Epithelial cell of esophagus (primary cell): Measurements from ENCODE around the gene GABRQ.

Experiments used
- DNase-seq: peaks from one replicate; pipeline ENCODE4 v3.0.0; 2010; ENCODE audit warnings: low read depth
- H3K4me3 ChIP-seq: 2 replicates; pipeline ENCODE4 v1.5.1; 2011; ENCODE audit warnings: mild to moderate bottlenecking, low read length, control low read depth
- TF ChIP-seq, protein P1 (sequence below): IDR thresholded peaks from 2 replicates; pipeline ENCODE4 v1.5.1; 2011; ENCODE audit warnings: low read depth, mild to moderate bottlenecking, low read length, control low read depth, inconsistent platforms; ENCODE audit not compliant: insufficient read depth; ENCODE audit errors: missing control alignments

GABRQ gene

DNA sequence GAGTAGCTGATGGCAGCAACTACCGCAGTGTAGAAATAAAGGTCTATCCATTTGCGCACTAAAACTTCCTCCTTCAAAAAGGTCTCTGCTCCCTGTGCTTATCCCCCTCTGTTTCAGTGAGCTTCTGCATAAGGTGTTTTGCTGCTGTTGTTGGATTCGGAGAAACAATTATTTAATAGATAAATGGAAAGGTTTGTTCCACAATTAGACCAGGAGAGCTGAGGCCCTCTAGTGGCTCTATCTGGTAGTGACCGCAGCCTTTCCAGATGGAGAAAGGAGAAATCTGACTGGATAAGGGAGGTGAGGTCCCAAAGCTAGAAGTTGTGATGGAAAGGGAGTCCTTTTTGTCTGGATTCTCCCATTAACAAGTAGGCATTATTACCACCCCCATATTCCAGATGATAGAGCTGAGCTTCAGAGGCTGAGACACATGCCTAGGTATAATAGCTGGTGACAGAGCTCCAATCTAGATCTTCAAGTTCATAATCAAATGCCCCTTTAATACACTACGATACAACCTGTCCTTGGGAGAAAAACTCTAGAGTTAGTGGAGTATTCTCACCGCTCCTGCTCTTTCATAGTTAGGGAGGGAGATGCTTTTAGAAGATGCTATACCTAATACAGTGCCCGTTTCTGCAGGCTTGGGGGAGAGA lies 5.1 kb upstream of the GABRQ start:
- TF ChIP-seq, protein P1, sequence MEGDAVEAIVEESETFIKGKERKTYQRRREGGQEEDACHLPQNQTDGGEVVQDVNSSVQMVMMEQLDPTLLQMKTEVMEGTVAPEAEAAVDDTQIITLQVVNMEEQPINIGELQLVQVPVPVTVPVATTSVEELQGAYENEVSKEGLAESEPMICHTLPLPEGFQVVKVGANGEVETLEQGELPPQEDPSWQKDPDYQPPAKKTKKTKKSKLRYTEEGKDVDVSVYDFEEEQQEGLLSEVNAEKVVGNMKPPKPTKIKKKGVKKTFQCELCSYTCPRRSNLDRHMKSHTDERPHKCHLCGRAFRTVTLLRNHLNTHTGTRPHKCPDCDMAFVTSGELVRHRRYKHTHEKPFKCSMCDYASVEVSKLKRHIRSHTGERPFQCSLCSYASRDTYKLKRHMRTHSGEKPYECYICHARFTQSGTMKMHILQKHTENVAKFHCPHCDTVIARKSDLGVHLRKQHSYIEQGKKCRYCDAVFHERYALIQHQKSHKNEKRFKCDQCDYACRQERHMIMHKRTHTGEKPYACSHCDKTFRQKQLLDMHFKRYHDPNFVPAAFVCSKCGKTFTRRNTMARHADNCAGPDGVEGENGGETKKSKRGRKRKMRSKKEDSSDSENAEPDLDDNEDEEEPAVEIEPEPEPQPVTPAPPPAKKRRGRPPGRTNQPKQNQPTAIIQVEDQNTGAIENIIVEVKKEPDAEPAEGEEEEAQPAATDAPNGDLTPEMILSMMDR = peak; percentile 78
- no peak overlapping the region for H3K4me3 ChIP-seq
- DNase-seq = peak; percentile 40

DNA sequence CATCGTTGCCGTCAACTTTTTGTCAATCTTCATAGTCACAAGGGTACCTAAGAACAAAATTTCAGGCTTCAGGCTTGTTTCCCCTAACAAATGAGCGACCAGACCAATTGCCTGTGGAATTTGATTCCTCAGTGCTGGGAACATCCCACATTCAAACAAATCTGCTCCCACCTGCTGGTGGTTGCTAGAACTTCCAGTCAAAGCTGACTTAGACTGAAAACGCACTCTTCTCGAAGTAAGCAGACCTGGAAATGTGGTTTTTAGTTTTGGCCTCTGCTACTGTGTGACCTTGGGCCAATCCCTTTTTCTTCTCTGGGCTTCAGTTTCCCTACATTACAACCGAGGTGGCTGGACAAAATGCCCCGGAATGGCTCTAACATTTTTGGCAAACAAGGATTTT lies 1.8 kb upstream of the GABRQ start:
- no peak overlapping the region for H3K4me3 ChIP-seq
- TF ChIP-seq, protein P1 = peak; percentile 65
- peak; percentile 55 for DNase-seq

DNA sequence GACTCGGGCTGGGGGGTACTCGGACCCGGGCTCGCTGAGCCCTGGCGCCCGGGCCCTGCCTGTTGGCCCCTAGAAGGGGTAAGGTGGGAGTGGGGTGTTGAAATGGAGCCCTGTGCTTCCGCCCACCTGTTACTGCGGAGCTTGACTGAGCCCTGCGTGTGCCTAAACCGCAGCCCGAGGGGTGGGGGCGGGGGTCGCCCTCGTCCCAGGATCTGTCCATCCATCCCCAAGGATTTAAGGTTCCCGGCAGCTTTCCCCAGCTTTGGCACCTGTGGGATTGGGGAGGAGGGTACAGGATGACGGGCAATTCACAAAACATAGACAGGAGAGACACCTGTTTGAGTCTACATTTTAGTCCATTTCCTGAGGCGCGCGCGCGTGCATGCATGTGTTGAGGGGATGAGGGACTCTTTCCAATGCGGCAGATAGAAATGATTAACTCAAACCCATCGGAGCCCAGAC lies 779 bp downstream of the GABRQ start:
- no peak for DNase-seq
- TF ChIP-seq, protein P1 = no peak
- no peak overlapping the region for H3K4me3 ChIP-seq

DNA sequence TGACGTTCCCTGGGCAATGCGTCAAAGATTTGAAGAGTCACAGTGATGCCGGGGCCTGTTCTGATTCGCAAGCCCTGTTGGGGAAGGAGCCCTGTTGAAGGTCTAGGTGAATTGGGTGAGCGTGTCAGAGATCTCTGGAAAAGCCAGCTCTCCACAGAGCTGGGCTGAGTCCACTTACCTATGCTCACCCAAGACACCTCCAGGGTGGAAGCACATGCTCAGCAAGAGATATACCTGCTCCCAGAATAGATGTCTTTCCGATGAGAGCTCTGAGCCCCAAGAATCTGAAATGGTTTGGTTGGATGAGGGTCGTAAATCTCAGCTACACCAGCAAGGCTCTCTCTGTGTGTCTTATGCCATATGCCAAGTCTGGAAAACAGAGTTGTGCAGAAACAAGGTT lies 1.7 kb downstream of the GABRQ start:
- TF ChIP-seq, protein P1 = no peak
- H3K4me3 ChIP-seq = no peak overlapping the region
- no peak for DNase-seq

DNA sequence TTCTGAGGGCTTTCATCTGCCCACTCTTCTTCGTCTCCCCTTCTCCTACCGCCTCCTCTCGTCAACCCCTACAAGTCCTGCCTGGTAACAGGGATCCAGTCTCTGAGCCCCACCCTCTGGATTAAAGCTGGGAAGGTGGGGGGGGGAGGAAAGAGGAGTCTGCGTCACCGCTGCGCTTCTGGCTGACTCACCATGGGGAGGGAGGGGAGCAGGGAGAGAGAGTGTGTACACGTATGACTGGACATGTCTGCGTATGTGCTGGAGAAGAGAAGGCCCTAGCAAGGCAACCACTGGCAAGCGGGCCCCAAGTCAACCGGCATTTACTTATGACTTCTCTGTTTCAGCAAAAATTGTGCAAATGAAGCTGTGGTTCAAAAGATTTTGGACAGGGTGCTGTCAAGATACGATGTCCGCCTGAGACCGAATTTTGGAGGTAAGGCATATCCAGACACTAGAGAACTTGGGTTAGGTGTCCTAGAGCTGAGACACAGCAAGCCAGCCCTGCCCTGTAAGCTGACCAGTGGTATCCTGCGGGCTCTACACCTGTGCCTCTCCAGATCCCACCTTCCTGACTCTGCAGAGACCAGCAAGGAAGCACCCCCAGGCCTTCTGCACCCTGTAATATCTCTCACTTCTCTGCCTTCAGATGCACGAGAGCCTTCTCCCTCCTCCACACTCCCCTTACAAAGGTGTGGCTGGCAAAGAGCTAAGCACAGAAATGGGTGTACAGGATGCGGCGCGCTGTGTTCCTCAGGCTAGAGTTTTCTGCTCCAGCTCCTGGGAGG lies 2.5 kb downstream of the GABRQ start:
- H3K4me3 ChIP-seq = no peak overlapping the region
- peak; percentile 42 for DNase-seq
- TF ChIP-seq, protein P1 = no peak

DNA sequence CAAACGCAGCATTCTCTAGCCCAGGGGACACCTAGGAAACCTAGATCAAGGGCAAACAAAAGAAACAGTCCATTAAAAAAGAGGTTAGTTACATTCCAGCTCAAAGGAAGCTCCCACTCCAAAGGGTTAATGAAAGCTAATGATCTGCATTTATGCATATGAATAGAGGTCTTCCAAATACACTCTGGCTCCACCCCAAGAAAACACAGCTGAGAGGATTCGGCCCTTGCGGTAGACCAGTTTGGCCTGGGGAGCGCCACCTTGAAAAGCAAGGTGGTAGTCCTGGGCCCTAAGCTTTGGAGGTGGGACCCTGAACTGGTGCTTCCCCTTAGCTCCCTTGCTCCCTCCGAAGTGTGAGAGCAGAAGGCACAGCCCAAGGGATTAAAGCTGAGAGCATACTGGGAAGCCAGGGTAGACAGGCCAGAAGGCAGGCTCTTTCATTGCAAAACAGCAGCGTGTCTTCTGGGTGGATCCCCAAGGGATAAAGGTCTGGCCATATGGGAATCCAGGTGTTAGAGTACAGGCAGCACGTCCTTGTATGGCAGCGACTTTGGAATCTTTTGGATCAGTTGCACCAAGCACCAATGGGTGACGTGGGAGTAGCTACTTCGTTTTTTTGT lies 3.7 kb downstream of the GABRQ start:
- H3K4me3 ChIP-seq = no peak overlapping the region
- TF ChIP-seq, protein P1 = no peak
- DNase-seq = no peak
